ENCODE results near the gene CASP8. TPM values are rescaled to one million over a fixed set of nuclear protein-coding genes. Genes with fewer than 3 reads are reported as not detected.
"Not testable (repeated sequence)": the region's sequence is repeated elsewhere in the genome, so short reads cannot be mapped to it uniquely, and the experiment has no call there.

The CASP8 gene
- total and polyA plus RNA-seq, 2 donors (not counting 3 experiments of a cell fraction or from before 2014, with no cell fraction given), result 5.3 to 5.8 TPM

DNA sequence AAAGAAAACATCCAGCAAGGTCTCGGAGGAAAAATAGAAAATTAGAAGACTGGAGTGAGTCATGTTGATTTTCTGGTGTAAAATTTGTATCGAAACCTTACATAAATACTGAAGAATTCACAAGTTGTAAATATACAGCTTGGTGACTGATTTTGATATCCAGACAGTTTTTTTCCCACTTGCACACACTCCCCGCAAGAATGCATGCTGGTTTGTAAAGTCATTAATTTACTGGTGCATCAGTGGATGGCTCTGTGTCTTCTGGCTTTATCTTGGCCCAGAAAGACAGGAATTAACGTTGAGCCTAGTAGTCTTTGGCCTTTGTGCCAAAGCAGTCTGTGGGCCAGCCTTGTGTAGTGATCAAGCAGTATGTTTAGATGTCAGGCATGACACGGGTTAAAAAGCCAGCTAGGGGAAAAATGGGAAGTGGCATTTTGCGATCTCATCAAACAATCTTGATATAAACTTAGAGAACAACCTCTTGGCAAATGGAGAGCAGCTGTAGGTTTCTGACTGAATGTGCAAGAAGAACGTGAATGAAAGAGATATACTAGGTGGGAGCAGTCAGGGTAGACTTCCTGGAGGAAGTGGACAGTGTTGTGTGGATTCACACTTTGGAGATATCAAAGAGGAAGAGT is 22.7 kb upstream of the CASP8 start:
- Histone ChIP-seq H3K27ac (ENCODE audit: insufficient read depth, low read depth, low read length) (no peak overlapping the region), H3K9ac (replicated peaks; ENCODE audit: extremely low read depth, insufficient read depth, low read length) (no peak overlapping the region), H3K27me3 (ENCODE audit: control insufficient read depth in 2 of 2, insufficient read depth in 2 of 2, low read length in 2 of 2) (no peaks in the 10 kb centered on the region), H3K4me1 (ENCODE audit: control insufficient read depth, extremely low read depth, insufficient read depth, low read length) (peaks cover 2% of the 10 kb centered on the region), H3K9me3 (replicated peaks; ENCODE audit: control insufficient read depth, insufficient read depth, low read length) (no peaks in the 10 kb centered on the region), H2AFZ (ENCODE audit: low read depth, low read length) (no peak overlapping the region), H3K36me3 (ENCODE audit: control insufficient read depth in 2 of 2, extremely low read depth in 1 of 2, insufficient read depth in 2 of 2, low read length in 2 of 2) (no peaks in the 10 kb centered on the region), H3K4me2 (ENCODE audit: insufficient read depth, low read length) (no peak overlapping the region), H3K4me3 (replicated peaks in 1 of 3; ENCODE audit: insufficient read depth in 1 of 3, low read depth in 1 of 3, low read length in 3 of 3) (no peak overlapping the region), H4K20me1 (replicated peaks; ENCODE audit: control insufficient read depth, extremely low read depth, insufficient read depth, low read length) (no peaks in the 10 kb centered on the region), H3K9me1 (replicated peaks; ENCODE audit: control insufficient read depth, extremely low read depth, insufficient read depth, low read length) (no peaks in the 10 kb centered on the region), H3K79me2 (ENCODE audit: control insufficient read depth, insufficient read depth, low read length) (no peaks in the 10 kb centered on the region)
- no peak for TF ChIP-seq FOS (IDR thresholded peaks at IDR 0.05; ENCODE audit: borderline replicate concordance, insufficient read depth, low read length)
- no peak for TF ChIP-seq POLR2AphosphoS5 (IDR thresholded peaks at IDR 0.05; ENCODE audit: insufficient read depth, low read depth, low read length)
- TF ChIP-seq, protein P1, sequence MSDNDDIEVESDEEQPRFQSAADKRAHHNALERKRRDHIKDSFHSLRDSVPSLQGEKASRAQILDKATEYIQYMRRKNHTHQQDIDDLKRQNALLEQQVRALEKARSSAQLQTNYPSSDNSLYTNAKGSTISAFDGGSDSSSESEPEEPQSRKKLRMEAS (IDR thresholded peaks at IDR 0.05; ENCODE audit: insufficient read depth, insufficient read length), result no peak
- TF ChIP-seq GATA2 (IDR thresholded peaks at IDR 0.05; ENCODE audit: insufficient read depth, insufficient read length, low read depth, low read length), result no peak
- no peak for TF ChIP-seq EZH2 (IDR thresholded peaks at IDR 0.05; ENCODE audit: borderline replicate concordance, low read depth, low read length, severe bottlenecking)
- TF ChIP-seq JUN (IDR thresholded peaks at IDR 0.05; ENCODE audit: borderline replicate concordance, insufficient read depth, insufficient read length, low read depth), result no peak
- TF ChIP-seq POLR2A (IDR thresholded peaks at IDR 0.05; ENCODE audit: low read depth, low read length), result no peak
- TF ChIP-seq, protein P2, sequence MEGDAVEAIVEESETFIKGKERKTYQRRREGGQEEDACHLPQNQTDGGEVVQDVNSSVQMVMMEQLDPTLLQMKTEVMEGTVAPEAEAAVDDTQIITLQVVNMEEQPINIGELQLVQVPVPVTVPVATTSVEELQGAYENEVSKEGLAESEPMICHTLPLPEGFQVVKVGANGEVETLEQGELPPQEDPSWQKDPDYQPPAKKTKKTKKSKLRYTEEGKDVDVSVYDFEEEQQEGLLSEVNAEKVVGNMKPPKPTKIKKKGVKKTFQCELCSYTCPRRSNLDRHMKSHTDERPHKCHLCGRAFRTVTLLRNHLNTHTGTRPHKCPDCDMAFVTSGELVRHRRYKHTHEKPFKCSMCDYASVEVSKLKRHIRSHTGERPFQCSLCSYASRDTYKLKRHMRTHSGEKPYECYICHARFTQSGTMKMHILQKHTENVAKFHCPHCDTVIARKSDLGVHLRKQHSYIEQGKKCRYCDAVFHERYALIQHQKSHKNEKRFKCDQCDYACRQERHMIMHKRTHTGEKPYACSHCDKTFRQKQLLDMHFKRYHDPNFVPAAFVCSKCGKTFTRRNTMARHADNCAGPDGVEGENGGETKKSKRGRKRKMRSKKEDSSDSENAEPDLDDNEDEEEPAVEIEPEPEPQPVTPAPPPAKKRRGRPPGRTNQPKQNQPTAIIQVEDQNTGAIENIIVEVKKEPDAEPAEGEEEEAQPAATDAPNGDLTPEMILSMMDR (IDR thresholded peaks at IDR 0.05; ENCODE audit: extremely low read depth in 1 of 2, insufficient read depth in 1 of 2, low read depth in 1 of 2, low read length in 2 of 2), result no peak
- TF ChIP-seq MYC (IDR thresholded peaks at IDR 0.05; ENCODE audit: low read depth, low read length), result no peak
- POLR2A ChIA-PET, result no interaction called here
- DNase-seq (ENCODE audit: low read depth, low spot score) (no peak), FAIRE-seq (no peak)
- BruUV-seq (replicated peaks), result no TSS peak
- dilution Hi-C loops (cut with MboI; ENCODE audit: extremely low pct_ligation_motif_present, low sequenced_read_pairs), result no loop called here
- CTCF ChIA-PET, result interaction anchor here (0.7 to 2.4 kb wide), 5 partner anchors 17 to 470 kb away, joined by 3 to 56 read pairs (median 3); partner anchors contain the start of genes CASP10 and CASP8
- intact Hi-C loops (cut with micrococcal nuclease), result loop anchor here (2.0 kb wide), 1 partner anchor 941 kb away; no protein-coding TSS in a partner anchor

DNA sequence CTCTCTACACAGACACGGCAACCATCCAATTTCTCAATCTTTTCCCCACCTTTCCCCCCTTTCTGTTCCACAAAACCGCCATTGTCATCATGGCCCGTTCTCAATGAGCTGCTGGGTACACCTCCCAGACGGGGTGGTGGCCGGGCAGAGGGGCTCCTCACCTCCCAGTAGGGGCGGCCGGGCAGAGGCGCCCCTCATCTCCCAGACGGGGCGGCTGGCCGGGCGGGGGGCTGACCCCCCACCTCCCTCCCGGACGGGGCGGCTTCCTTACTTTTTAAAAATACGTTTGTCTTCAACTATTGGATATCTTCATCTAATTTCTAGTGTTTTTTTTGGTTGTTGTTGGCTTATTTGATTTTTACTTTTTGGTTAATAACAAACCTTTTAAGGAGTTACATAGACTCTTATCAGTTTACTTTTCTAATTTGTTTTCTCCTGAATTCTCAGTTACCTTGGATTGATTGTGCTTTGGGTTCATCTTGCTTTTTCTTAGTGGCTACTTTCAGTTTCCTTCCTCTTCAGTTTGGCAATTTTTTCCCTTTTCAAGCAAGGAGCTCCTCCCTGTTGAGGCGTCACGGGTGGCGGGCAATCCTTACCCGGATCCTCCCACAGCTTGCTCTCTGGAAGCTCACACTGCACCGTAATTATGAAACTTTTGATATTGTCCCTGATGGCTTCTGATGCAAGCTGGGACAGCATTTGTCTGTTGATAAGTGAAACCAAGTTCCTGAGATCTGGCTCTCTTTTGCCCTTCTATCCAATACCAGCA is 21.0 kb upstream of the CASP8 start:
- CTCF ChIA-PET, result interaction anchor here (1.0 kb wide), 1 partner anchor 125 kb away, joined by 8 read pairs; no protein-coding TSS in a partner anchor
- H3K4me1 ChIP-seq (ENCODE audit: control insufficient read depth, extremely low read depth, insufficient read depth, low read length); H3K4me3 ChIP-seq (replicated peaks in 1 of 3; ENCODE audit: insufficient read depth in 1 of 3, low read depth in 1 of 3, low read length in 3 of 3); H3K27ac ChIP-seq (ENCODE audit: insufficient read depth, low read depth, low read length); BruUV-seq (replicated peaks); intact Hi-C loops (cut with micrococcal nuclease); H3K9me1 ChIP-seq (replicated peaks; ENCODE audit: control insufficient read depth, extremely low read depth, insufficient read depth, low read length); FAIRE-seq; H3K9me3 ChIP-seq (replicated peaks; ENCODE audit: control insufficient read depth, insufficient read depth, low read length); H2AFZ ChIP-seq (ENCODE audit: low read depth, low read length); H3K36me3 ChIP-seq (ENCODE audit: control insufficient read depth in 2 of 2, extremely low read depth in 1 of 2, insufficient read depth in 2 of 2, low read length in 2 of 2); H3K4me2 ChIP-seq (ENCODE audit: insufficient read depth, low read length); H3K79me2 ChIP-seq (ENCODE audit: control insufficient read depth, insufficient read depth, low read length); POLR2A ChIA-PET; H3K9ac ChIP-seq (replicated peaks; ENCODE audit: extremely low read depth, insufficient read depth, low read length); DNase-seq (ENCODE audit: low read depth, low spot score); dilution Hi-C loops (cut with MboI; ENCODE audit: extremely low pct_ligation_motif_present, low sequenced_read_pairs); H3K27me3 ChIP-seq (ENCODE audit: control insufficient read depth in 2 of 2, insufficient read depth in 2 of 2, low read length in 2 of 2); H4K20me1 ChIP-seq (replicated peaks; ENCODE audit: control insufficient read depth, extremely low read depth, insufficient read depth, low read length): not testable (repeated sequence)
